Kasumi-1 (cell line): ENCODE data around the gene DYNC2LI1.
"Not testable (repeated sequence)": the region's sequence is repeated elsewhere in the genome, so short reads cannot be mapped to it uniquely, and the experiment has no call there.

ENCODE experiments used
- DNase-seq, 2 experiments: peaks; one replicate each; lab custom pipeline; 2025; lab: John Stamatoyannopoulos, UW

The DYNC2LI1 gene

GRCh38 chr2:43773876-43774613 lies at the start of gene DYNC2LI1:
Gene DYNC2LI1 (plus strand): TSS chr2:43774039. CDS start chr2:43774139, 100 bp downstream.
- DNase-seq = peak; percentile 85 to 91

- DNase-seq = no peak
Observed at GRCh38 chr2:43724728-43725526, 48.9 kb upstream of the DYNC2LI1 start.

GRCh38 chr2:43725711-43726246 lies 48.1 kb upstream of the DYNC2LI1 start:
- DNase-seq = no peak

- DNase-seq = not testable (repeated sequence)
Observed at GRCh38 chr2:43726961-43727633, 46.7 kb upstream of the DYNC2LI1 start.

DNA sequence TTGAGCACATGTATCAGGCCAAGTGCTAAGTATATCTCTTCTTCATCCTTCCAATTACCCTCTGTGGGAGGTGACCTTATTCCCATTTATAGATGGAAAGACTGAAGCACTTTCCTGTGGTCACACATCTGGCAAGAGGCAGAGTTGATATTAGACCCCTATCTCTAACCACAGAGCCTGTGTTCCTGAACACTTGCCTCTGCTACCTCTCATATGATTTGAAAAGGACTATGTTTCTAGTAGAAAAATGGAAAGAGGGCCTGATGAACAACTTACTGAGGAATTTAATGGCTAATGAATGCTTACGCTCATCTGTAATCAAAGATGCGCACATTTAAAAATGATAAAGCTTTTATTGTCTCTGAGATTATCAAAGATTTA lies 46.2 kb upstream of the DYNC2LI1 start:
- no peak for DNase-seq

DNA sequence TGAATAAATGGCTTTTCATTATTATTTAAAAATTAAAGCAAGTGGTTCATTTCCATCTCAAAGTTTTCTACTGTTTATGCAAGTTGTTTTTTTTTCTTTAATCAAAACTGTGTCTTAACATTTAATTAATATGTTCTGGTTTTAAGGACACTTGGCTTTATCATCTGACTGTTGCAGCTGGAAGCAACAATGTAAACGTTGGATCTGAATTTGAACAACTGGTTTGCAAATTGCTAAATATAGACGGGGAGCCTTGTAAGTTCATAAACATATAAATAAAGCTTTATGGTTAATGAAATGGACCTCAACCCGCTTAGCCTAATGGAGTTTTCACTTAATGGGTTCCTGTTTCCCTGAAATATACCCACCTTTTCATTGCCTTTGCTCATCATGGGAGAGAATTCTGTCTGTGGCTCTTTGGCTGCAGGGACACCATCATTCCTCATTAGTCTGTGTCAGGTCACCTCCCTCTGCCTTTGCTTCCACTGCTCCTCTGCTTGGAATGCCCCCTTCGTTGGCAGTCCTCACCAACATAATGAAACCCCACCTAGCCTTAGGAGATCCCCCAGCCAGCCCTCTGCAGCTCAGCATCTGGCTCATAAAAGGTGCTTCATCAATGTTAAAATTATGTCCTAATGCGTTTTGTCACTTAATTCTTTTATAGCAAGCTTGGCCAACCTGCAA lies 44.2 kb upstream of the DYNC2LI1 start:
- no peak for DNase-seq

DNA sequence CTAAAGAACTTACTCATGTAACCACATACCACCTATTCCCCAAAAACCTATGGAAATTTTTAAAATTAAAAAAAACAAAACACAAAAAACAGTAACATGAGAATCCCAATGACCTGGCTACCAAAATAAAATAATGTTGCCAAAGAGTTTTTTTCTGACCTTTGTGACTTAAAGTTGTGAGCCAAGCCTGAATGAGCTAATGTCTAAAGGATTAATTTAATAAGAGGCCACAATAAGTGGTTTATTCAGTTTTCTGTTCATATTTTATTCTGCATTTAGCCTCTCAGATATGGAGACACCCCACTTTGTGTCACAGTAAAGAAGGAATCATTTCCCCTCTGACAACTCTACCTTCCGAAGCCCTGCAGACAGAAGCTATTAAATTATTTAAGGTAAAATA lies 42.6 kb upstream of the DYNC2LI1 start:
- DNase-seq = no peak

GRCh38 chr2:43736637-43737036 lies 37.2 kb upstream of the DYNC2LI1 start:
- DNase-seq = no peak

- DNase-seq = no peak
Observed at GRCh38 chr2:43737097-43737854, 36.6 kb upstream of the DYNC2LI1 start.

DNA sequence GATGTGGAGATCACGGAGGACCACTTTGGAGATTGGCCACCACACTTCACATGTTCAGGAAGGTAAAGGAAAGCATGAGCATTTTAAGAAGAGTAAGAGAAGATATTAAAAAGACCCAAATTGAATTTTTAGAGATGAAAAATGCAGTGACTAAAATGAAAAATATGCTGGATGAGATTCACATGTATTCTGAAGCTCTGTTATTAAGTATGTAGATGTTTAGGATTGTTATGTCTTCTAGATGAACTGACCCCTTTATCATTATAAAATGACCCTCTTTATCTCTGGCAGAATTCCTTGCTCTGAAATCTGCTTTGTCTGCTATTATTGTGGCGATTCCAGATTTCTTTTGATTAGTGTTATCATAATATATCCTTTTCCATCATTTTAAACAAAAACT lies 36.0 kb upstream of the DYNC2LI1 start:
- no peak for DNase-seq

DNA sequence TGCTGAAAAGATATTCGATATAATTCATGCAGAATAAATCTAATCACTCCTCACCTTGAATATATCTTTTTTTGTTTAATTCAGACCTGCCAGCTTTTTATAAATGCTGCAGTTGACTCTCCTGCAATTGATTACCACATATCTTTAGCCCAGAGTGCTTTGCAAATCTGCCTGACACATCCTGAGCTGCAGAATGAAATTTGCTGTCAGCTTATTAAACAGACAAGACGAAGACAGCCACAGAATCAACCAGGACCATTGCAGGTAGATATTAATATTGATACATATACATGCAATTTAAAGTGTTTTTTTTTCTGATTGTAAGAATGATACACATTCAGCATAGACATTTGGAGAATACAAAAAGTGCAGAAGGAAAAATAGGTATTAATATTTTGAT lies 35.6 kb upstream of the DYNC2LI1 start:
- no peak for DNase-seq

- DNase-seq = no peak
Observed at GRCh38 chr2:43743706-43744105, 30.1 kb upstream of the DYNC2LI1 start.

GRCh38 chr2:43745457-43745856 lies 28.4 kb upstream of the DYNC2LI1 start:
- no peak for DNase-seq

DNA sequence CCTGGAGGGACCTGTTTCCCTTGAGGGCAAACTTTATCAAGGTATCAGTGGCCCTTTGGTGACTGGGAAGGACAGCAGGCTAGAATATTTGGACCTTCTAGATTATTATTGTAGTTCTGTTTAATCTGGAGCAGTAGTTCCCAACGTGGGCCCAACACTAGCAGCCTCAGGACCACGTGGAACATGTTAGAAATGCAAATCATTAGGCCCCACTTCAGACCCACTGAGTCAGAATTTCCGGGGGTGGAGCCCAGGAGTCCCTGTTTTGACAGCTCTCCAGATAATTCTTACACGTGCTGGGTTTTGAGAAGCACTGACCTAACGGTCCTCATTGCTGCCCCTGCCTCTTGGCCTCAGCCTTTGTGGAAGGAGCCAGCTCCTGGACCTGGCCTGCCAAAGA lies 25.5 kb upstream of the DYNC2LI1 start:
- DNase-seq = no peak

GRCh38 chr2:43749583-43749982 lies 24.3 kb upstream of the DYNC2LI1 start:
- DNase-seq = no peak

DNA sequence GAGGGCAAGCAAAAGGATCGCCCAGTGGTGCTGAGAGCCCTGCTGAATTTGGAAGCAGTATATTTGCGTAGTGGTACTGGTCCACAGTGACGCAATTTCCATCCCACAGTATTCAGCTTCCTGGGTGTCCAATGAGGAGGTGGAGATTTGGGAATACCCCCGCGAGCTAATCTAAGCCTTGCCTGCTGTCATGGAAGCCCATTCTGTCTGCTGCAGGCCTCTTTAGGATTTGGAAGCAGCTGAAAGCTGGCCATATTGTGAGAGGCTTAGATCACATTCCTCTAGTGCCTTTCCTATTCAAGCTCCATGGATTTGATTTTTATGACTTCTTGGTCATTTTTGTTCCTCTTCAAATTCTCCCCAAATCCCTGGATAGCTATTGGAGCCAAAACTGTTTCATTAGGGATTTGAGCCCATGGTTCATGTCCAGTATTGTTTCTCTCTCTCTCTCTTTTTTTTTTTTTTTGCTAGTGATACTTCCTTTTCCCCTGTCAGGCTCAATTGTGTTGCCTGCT lies 22.3 kb upstream of the DYNC2LI1 start:
- DNase-seq = no peak

DNA sequence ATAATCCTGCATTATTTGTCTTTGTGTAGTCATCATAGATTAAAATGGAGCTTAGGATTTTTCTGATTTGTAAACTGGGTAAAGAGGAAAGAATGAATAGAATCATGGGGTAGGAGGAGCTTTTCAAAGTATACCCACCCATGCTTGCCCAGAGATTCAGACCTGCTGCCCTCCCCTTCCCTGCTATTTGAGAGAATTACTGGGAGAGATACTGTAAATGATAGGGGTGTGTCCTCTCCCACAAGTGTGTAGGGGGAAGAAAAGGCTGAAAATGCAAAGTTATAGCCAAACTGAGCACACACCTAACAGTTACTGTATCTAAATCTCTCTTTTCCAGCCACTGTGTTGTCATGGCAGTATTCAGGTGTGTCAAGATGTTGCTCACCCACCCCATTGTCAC lies 21.5 kb upstream of the DYNC2LI1 start:
- no peak for DNase-seq

DNA sequence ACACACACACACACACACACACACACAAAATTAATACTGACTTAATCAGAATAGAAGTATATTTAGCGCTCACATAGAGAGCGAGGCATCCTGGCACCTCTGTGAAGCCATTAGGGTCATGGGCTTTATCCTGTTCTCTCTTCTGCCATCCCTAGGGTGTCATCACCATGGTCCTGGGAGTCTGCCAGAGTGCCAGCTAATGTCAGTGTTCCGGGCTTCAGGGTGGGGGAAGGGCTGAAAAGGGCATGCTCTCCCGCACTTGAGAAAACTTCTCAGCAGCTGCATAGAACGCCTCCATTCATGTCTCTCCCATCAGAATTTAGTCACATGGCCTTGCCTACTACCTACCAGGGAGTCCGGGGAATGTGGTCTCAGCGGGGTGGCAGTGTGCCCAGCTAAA lies 19.7 kb upstream of the DYNC2LI1 start:
- no peak for DNase-seq

DNA sequence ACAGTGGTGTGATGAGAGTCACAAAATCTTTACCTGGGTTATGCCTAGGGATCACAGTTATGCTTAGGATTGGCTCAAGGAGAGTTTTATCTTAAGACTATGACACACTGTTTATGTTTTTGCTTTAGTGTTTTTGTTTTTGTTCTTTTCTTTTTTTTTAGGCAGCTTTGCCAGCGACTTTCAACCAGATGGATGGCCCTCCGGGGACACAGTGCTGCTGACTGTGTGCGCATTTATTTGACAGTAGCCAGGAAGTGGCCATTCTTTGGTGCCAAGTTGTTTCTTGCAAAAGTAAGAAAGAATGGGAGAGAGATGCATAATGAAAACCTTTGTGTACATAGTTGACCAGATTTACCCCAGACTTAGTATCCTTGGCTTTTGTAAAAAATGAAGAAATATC lies 15.1 kb upstream of the DYNC2LI1 start:
- DNase-seq = no peak

DNA sequence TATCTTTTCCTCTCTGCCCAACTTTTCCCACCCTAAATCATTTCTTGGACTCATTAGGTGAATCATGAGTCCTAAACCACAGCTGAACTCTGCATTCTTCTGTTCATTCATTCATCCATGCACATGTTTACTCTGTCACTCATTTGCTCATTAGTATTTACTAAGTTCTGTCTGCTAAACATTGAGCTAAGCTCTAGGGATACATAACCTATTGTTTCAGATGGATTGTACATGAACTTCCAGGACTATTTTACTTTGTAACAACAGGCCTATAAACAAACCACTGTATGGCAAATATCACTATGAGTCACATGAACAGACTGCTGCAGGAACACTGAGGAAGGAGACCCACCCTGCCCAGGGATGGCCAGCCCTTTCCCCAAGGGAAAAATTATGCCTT lies 14.6 kb upstream of the DYNC2LI1 start:
- DNase-seq = no peak

DNA sequence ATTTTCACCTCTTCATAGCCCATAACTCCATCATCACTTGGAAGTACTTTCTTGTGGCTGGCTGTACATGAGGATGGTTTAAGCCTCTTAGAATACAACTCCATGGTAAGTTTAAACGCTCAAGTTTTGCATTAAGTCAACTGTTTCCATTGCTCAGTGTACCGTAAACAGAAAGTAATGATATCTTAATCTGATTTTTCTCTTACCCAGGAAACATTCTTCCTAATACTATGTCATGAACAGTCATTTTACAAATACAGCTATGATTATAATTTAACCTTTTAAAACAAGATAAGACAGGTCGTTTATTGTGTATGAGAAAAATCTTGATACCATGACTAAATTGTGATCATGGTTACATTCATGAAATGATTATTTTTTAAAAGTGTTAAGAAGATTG lies 11.6 kb upstream of the DYNC2LI1 start:
- DNase-seq = no peak
